Right ventricle myocardium inferior (tissue), 1 donor: ENCODE measurements around the gene DKK3. TPM values are rescaled to one million over a fixed set of nuclear protein-coding genes. Genes with fewer than 3 reads are reported as not detected.

Experiments
- ATAC-seq: fragments of 200-7000 bp; cut with Tn5 transposase; one replicate; pipeline ENCODE4 v1.9.1; 2020; ENCODE audit warnings: mild to moderate bottlenecking, moderate library complexity
- DNase-seq: peaks from one replicate; pipeline ENCODE4 v3.0.0; 2021; ENCODE audit errors: missing footprints
- intact Hi-C: fragments of 100-400 bp; cut with DNase I; formaldehyde crosslinking; loops from one replicate; pipeline ENCODE4 v1.11.0; 2022
- total RNA-seq: library from RNA; stranded (reverse); fragmentation: NEBNext Ultra II Directional; extraction: Animal tissue kit (Norgen Biotek cat#: 25700); gene quantifications from one replicate; pipeline ENCODE4 v1.2.1, GENCODE V29; 2021
- donor health status: DM: no; HTN: yes; CAD: no; lungs with severe emphysema.

Gene DKK3
- total RNA-seq, 1 donor from 2014 or later = 515 TPM

- DNase-seq = no peak
- intact Hi-C loops = loop anchor here (5.0 kb wide), 1 partner anchor 37 kb away; no protein-coding TSS in a partner anchor
- ATAC-seq = peak; percentile 6
These were observed 1.3 kb upstream of the DKK3 start for GRCh38 chr11:12009617-12010321.

- DNase-seq (no peak), ATAC-seq (peak; percentile 81)
- intact Hi-C loops = loop anchor here (5.0 kb wide), 1 partner anchor 37 kb away; no protein-coding TSS in a partner anchor
These were observed 577 bp upstream of the DKK3 start for GRCh38 chr11:12008790-12009616.

GRCh38 chr11:12007230-12007593 is 1.2 kb downstream of the DKK3 start:
- no peak for ATAC-seq
- no peak for DNase-seq
- intact Hi-C loops = loop anchor here (5.0 kb wide), 1 partner anchor 35 kb away; no protein-coding TSS in a partner anchor

- intact Hi-C loops = loop anchor here (5.0 kb wide), 1 partner anchor 34 kb away; no protein-coding TSS in a partner anchor
- no peak for ATAC-seq
- no peak for DNase-seq
These were observed 1.7 kb downstream of the DKK3 start for GRCh38 chr11:12006552-12007229.

- intact Hi-C loops = loop anchor here (5.0 kb wide), 1 partner anchor 33 kb away; no protein-coding TSS in a partner anchor
- DNase-seq = no peak
- no peak for ATAC-seq
These were observed 3.0 kb downstream of the DKK3 start for GRCh38 chr11:12005476-12005875.

- DNase-seq (no peak), ATAC-seq (no peak)
- intact Hi-C loops = loop anchor here (5.0 kb wide), 1 partner anchor 33 kb away; no protein-coding TSS in a partner anchor
These were observed 3.4 kb downstream of the DKK3 start for GRCh38 chr11:12005061-12005460.

- ATAC-seq = no peak
- no peak for DNase-seq
- intact Hi-C loops = no loop called here
These were observed 4.6 kb downstream of the DKK3 start for GRCh38 chr11:12003815-12004214.

- DNase-seq (no peak), ATAC-seq (no peak)
- intact Hi-C loops = no loop called here
These were observed 5.1 kb downstream of the DKK3 start for GRCh38 chr11:12003336-12003735.

GRCh38 chr11:12001186-12001585 is 7.2 kb downstream of the DKK3 start:
- ATAC-seq (no peak), DNase-seq (no peak)
- intact Hi-C loops = no loop called here

- intact Hi-C loops = no loop called here
- no peak for DNase-seq
- ATAC-seq = no peak
These were observed 10.2 kb downstream of the DKK3 start for GRCh38 chr11:11998091-11998781.

GRCh38 chr11:11997049-11997322 is 11.4 kb downstream of the DKK3 start:
- intact Hi-C loops = no loop called here
- DNase-seq (no peak), ATAC-seq (no peak)

- DNase-seq (no peak), ATAC-seq (no peak)
- intact Hi-C loops = no loop called here
These were observed 11.9 kb downstream of the DKK3 start for GRCh38 chr11:11996321-11997048.

- intact Hi-C loops = no loop called here
- ATAC-seq (no peak), DNase-seq (no peak)
These were observed 12.8 kb downstream of the DKK3 start for GRCh38 chr11:11995601-11996000.

- ATAC-seq (peak; percentile 76), DNase-seq (no peak)
- intact Hi-C loops = loop anchor here (1.0 kb wide), 1 partner anchor 25 kb away; no protein-coding TSS in a partner anchor
These were observed 14.6 kb downstream of the DKK3 start for GRCh38 chr11:11993839-11994238.

- intact Hi-C loops = no loop called here
- peak; percentile 84 for ATAC-seq
These were observed 15.9 kb downstream of the DKK3 start for GRCh38 chr11:11992257-11993212.

GRCh38 chr11:11989774-11990744 is 18.4 kb downstream of the DKK3 start:
- ATAC-seq = no peak
- DNase-seq = no peak
- intact Hi-C loops = loop anchor here (2.0 to 5.0 kb wide), 2 partner anchors 15 to 52 kb away; no protein-coding TSS in a partner anchor

More at GRCh38 chr11:11992257-11993212, 15.9 kb downstream of the DKK3 start:
- no peak for DNase-seq
